WERI-Rb-1 (cell line): Measurements from ENCODE around the gene WDCP.
A peak's percentile ranks its signal among the peaks of the same experiment; 100 is the strongest.

Experiments
- DNase-seq: peaks from one replicate; pipeline ENCODE4 v3.0.0-alpha.2; 2020
- H3K27ac ChIP-seq: fragments of 250-450 bp; sonication (Bioruptor Pico); 2 replicates; pipeline ENCODE4 v1.5.1; 2020; ENCODE audit warnings: mild to moderate bottlenecking, moderate library complexity
- H3K27me3 ChIP-seq: fragments of 250-450 bp; sonication (Bioruptor Pico); 2 replicates; pipeline ENCODE4 v1.5.1; 2021; ENCODE audit warnings: mild to moderate bottlenecking, low read depth, moderate library complexity; ENCODE audit not compliant: insufficient read depth, severe bottlenecking
- H3K36me3 ChIP-seq: fragments of 250-450 bp; sonication (Bioruptor Pico); 2 replicates; pipeline ENCODE4 v1.5.1; 2020; ENCODE audit warnings: mild to moderate bottlenecking, moderate library complexity
- H3K4me3 ChIP-seq: 2 replicates; pipeline ENCODE4 v1.5.1; 2011; ENCODE audit warnings: low read depth, mild to moderate bottlenecking, control low read depth, low read length
- H3K9me3 ChIP-seq: fragments of 250-450 bp; sonication (Bioruptor Pico); 2 replicates; pipeline ENCODE4 v1.5.1; 2021; ENCODE audit warnings: mild to moderate bottlenecking, moderate library complexity; ENCODE audit not compliant: severe bottlenecking
- TF ChIP-seq, protein P1 (sequence below): IDR thresholded peaks from 2 replicates; pipeline ENCODE4 v1.5.1; 2011; ENCODE audit warnings: low read depth, mild to moderate bottlenecking, control low read depth, inconsistent platforms, low read length

The WDCP gene

DNA sequence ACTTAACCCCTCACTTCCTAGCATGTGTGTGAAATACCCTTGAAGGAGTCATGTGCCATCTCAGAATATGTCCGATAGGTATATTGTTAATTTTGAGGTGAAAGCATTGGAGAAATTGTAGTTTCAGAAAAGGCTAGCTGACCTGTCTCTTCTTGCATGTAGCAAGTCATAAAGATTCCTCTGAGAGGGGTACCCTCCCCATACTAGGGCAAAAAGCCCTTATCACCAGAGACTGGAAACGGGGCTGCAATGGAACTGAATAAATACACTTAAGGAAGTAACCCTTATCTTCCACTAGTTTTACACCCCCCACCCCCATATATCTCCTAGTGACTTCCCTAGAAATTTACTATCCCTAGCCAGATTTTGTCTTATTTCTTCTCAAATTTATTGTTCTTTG, 30.7 kb upstream of the WDCP start:
- Histone ChIP-seq H3K9me3 (no peaks in the 10 kb centered on the region), H3K4me3 (no peak overlapping the region), H3K36me3 (peaks cover 36% of the 10 kb centered on the region), H3K27me3 (no peaks in the 10 kb centered on the region), H3K27ac (no peak overlapping the region)
- TF ChIP-seq, protein P1, sequence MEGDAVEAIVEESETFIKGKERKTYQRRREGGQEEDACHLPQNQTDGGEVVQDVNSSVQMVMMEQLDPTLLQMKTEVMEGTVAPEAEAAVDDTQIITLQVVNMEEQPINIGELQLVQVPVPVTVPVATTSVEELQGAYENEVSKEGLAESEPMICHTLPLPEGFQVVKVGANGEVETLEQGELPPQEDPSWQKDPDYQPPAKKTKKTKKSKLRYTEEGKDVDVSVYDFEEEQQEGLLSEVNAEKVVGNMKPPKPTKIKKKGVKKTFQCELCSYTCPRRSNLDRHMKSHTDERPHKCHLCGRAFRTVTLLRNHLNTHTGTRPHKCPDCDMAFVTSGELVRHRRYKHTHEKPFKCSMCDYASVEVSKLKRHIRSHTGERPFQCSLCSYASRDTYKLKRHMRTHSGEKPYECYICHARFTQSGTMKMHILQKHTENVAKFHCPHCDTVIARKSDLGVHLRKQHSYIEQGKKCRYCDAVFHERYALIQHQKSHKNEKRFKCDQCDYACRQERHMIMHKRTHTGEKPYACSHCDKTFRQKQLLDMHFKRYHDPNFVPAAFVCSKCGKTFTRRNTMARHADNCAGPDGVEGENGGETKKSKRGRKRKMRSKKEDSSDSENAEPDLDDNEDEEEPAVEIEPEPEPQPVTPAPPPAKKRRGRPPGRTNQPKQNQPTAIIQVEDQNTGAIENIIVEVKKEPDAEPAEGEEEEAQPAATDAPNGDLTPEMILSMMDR: no peak
- no peak for DNase-seq

DNA sequence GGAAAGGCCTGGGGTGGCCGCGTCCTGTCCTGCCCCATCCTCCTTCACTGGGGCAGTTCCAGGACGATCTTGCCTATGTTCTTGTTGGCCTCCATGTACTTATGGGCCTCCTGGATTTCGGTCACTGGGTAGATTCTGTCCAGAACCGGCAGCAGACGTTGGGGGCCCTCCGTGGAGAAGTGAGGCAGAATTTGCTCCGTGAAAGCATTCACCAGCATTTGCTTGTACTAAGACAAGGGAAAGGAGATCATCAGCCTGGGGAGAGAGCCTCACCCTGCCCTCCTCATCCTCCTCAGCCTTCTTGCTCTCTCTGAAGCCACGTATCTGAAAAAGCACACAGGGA, 30.3 kb upstream of the WDCP start:
- Histone ChIP-seq H3K36me3 (peaks cover 37% of the 10 kb centered on the region), H3K9me3 (no peaks in the 10 kb centered on the region), H3K27me3 (no peaks in the 10 kb centered on the region), H3K27ac (no peak overlapping the region; the same call in 1 of the 2 replicates), H3K4me3 (peak overlapping the region; percentile 84)
- no peak for DNase-seq
- TF ChIP-seq, protein P1: no peak

DNA sequence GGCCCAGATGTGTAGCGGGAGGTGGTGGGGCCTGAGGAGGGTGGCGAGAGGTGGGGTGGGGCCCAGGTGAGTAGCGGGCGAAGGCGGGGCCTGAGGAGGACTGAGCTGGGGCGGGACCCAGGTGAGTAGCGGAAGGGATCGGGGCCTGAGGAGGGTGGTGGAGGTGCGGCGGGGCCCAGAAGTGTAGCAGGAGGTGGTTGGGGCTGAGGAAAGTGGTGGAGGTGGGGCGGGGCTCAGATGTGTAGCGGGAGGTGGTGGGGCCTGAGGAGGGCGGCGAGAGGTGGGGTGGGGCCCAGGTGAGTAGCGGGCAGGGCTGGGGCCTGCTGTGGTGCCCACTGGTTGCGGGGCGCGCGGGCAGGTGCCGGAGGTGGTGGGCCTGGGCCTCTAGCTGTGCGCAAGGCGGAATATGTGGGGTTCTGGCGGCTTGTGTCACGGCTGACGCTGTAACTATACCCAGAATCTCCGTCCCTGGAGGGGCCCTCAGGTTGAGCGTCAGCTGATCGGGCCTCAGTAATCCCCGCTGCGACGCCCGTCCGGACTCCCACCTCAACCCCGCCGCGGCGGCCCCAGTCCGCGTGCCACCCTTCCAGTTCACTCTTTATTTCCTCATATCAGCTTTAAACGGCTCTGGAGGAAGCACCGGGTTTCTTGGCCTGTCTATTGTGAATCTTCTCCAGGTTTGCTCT, 29.8 kb upstream of the WDCP start:
- Histone ChIP-seq H3K4me3 (peak overlapping the region; percentile 84), H3K9me3 (no peaks in the 10 kb centered on the region), H3K36me3 (peaks cover 37% of the 10 kb centered on the region), H3K27ac (no peak overlapping the region; the same call in 1 of the 2 replicates), H3K27me3 (no peaks in the 10 kb centered on the region)
- TF ChIP-seq, protein P1: no peak
- DNase-seq: no peak

DNA sequence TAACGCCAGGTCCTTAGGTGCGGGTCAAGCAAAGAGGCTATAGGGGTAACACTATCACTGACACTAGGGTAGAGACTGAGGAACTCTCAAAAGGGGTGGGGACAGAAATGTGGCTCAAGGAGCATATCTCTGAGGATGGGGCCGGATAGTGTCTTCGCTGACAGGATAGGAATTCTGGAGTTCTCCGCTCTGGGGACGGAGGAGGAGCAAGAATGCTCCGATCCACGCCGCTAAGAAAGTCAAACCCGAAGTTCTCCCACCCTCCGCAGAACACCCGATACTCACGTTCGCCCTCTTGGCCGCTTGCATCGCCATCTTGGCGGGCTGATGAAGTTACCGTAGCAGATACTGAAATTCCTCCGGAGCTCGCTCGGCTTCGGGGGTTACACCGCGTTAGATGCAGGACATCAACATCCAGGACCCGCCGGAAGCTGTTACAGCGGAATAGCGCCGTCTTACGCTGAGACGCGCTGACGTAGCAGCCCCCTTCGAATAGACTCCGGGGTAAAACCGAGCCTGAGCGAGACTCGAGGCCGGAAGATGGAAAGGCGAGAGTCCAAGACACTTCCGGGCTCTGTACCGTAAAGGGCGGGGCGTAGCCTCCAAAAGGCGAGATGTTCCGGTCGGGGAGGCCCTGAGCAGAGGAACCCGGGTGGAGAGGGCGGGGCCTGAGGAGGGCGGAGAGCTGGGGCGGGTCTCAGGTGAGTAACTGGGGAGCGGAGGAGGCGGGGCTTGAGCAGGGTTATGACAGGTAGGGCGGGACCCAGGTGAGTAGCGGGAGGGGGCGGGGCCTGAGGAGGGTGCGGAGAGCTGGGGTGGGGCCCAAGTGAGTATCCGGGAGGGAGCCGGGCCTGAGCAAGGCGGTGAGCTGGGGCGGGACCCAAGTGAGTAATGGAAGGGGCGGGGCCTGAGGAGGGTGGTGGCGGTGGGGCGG, 29.0 kb upstream of the WDCP start, which contains the start of gene SF3B6:
Gene SF3B6, minus strand, starts transcription at position 412 of the 934 bp plus-strand sequence. Its CDS starts 97 bp downstream, at position 315.
- H3K27ac ChIP-seq: peak within 1 kb of the TSS; percentile 76
- DNase-seq: peak; percentile 100
- H3K9me3 ChIP-seq: no peaks in the 10 kb centered on the region
- H3K36me3 ChIP-seq: peaks cover 42% of the 10 kb centered on the region
- no peaks in the 10 kb centered on the region for H3K27me3 ChIP-seq
- H3K4me3 ChIP-seq: peak within 1 kb of the TSS; percentile 84
- TF ChIP-seq, protein P1: no peak

DNA sequence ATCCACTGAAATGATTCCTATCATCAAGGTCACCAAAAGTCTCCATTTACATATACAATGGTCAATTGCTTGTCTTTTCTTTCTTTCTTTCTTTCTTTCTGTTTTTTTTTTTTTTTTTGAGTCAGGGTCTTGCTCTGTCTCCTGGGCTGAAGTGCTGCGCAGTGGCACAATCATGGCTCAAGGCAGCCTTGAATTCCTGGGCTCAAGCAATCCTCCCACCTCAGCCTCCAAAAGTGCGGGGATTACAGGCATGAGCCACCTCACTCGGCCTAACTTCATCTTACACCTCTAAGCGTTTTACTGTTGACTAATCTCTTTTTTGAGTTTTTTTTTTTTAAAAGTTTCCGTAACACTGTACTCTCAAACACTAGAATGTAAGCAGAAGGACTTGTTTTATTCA, 28.1 kb upstream of the WDCP start:
- H3K36me3 ChIP-seq: peaks cover 51% of the 10 kb centered on the region
- TF ChIP-seq, protein P1: no peak

More for the DNA sequence above, 28.1 kb upstream of the WDCP start:
- Histone ChIP-seq H3K9me3 (no peaks in the 10 kb centered on the region), H3K4me3 (peak overlapping the region; percentile 84), H3K27me3 (no peaks in the 10 kb centered on the region), H3K27ac (no peak overlapping the region; the same call in 1 of the 2 replicates)
- no peak for DNase-seq
